Fibroblast of lung (primary cell): ENCODE data around the gene EVPL.

ENCODE experiments used
- EZH2 ChIP-seq: IDR thresholded peaks from 2 replicates; pipeline ENCODE4 v1.5.1; 2012; ENCODE audit warnings: low read length, control low read depth, mild to moderate bottlenecking; ENCODE audit errors: missing control alignments
- TF ChIP-seq, protein P1 (sequence below), 2 donors: IDR thresholded peaks in 1 of 2; conservative IDR thresholded peaks in 1 of 2; 1 replicate in 1 of 2; 2 replicates in 1 of 2; pipeline ENCODE4 v1.5.1; 2011 to 2012; ENCODE audit warnings: low read length in 2 of 2, control low read depth in 1 of 2, inconsistent platforms in 1 of 2, low read depth in 1 of 2, mild to moderate bottlenecking in 1 of 2

DNA sequence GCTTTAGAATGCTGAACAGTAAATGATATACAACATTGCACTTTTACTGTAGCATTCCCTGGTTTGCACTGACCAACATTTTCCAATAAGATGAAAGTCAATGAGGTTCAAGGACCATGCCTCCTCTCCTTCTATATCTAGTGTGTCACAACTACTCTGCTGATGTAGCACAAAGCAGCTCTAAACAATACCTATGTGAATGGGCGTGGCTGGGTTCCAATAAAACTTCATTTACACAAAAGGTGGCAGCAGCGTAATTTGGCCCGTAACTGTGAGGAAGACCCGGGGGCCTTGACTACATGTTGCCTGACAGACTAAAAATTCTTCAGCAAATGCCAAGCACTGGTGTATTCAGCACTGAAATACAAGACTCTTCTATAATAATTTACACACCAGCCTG lies 38.7 kb upstream of the EVPL start:
- TF ChIP-seq, protein P1, sequence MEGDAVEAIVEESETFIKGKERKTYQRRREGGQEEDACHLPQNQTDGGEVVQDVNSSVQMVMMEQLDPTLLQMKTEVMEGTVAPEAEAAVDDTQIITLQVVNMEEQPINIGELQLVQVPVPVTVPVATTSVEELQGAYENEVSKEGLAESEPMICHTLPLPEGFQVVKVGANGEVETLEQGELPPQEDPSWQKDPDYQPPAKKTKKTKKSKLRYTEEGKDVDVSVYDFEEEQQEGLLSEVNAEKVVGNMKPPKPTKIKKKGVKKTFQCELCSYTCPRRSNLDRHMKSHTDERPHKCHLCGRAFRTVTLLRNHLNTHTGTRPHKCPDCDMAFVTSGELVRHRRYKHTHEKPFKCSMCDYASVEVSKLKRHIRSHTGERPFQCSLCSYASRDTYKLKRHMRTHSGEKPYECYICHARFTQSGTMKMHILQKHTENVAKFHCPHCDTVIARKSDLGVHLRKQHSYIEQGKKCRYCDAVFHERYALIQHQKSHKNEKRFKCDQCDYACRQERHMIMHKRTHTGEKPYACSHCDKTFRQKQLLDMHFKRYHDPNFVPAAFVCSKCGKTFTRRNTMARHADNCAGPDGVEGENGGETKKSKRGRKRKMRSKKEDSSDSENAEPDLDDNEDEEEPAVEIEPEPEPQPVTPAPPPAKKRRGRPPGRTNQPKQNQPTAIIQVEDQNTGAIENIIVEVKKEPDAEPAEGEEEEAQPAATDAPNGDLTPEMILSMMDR (conservative IDR thresholded peaks at IDR 0.05 in 1 of 2, IDR thresholded peaks at IDR 0.05 in 1 of 2; ENCODE audit: low read depth in 1 of 2, low read length in 2 of 2): no peak
- no peak for TF ChIP-seq EZH2
